Measurements from ENCODE around the gene PTPRN2.

The PTPRN2 gene

GRCh38 chr7:157540606-157541294 is 1046.9 kb downstream of the PTPRN2 start:
- no peak overlapping the region for H3K4me3 ChIP-seq (ENCODE audit: low read depth, low read length)
- no peak for DNase-seq (ENCODE audit: low read depth)
- TF ChIP-seq, protein P1, sequence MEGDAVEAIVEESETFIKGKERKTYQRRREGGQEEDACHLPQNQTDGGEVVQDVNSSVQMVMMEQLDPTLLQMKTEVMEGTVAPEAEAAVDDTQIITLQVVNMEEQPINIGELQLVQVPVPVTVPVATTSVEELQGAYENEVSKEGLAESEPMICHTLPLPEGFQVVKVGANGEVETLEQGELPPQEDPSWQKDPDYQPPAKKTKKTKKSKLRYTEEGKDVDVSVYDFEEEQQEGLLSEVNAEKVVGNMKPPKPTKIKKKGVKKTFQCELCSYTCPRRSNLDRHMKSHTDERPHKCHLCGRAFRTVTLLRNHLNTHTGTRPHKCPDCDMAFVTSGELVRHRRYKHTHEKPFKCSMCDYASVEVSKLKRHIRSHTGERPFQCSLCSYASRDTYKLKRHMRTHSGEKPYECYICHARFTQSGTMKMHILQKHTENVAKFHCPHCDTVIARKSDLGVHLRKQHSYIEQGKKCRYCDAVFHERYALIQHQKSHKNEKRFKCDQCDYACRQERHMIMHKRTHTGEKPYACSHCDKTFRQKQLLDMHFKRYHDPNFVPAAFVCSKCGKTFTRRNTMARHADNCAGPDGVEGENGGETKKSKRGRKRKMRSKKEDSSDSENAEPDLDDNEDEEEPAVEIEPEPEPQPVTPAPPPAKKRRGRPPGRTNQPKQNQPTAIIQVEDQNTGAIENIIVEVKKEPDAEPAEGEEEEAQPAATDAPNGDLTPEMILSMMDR (IDR thresholded peaks at IDR 0.05; ENCODE audit: low read depth, low read length, missing control alignments) = no peak

GRCh38 chr7:157540020-157540419 is 1047.6 kb downstream of the PTPRN2 start:
- no peak overlapping the region for H3K4me3 ChIP-seq (ENCODE audit: low read depth, low read length)
- TF ChIP-seq, protein P1 (IDR thresholded peaks at IDR 0.05; ENCODE audit: low read depth, low read length, missing control alignments) = no peak
- DNase-seq (ENCODE audit: low read depth) = no peak

DNA sequence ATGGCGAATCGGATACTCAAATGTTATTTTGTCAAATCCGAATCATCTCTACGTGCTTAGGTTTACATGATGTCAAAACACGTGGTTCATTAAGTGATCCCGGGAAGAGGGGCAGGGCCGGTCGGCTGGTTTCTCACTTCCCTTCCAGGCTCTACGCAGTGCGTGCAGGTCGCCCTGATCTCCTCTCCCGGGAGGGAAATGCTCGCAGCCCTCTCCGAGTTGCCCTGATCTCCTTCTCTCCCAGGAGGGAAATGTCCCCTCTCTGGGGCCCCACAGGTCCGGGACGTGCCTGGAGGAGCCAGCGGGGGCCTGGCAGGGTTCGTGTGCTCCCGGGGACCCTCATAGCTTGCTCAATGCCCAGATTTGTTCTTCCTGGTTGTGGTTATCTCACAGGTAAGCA is 1048.1 kb downstream of the PTPRN2 start:
- H3K4me3 ChIP-seq (ENCODE audit: low read depth, low read length) = no peak overlapping the region
- TF ChIP-seq, protein P1 (IDR thresholded peaks at IDR 0.05; ENCODE audit: low read depth, low read length, missing control alignments) = no peak
- DNase-seq (ENCODE audit: low read depth) = no peak

DNA sequence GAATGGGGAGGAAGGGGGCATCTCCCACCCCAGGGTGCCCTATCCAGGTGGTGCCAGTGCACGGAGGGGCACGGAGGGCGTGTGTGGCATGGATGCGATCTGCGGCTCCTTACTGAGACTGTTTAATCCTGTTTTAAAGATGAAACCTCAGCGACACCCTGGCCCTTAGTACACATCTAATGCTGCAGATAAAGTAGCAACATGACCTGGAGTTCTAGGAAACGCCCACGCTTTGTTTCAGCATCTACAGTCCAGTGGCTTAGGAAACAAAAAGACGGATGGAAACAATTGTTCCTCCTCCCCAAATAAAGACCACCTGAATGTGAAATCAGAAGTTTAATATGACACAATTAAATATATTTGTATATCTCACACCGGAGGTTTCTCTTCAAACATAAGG is 1048.9 kb downstream of the PTPRN2 start:
- no peak for DNase-seq (ENCODE audit: low read depth)
- TF ChIP-seq, protein P1 (IDR thresholded peaks at IDR 0.05; ENCODE audit: low read depth, low read length, missing control alignments) = no peak
- H3K4me3 ChIP-seq (ENCODE audit: low read depth, low read length) = no peak overlapping the region

GRCh38 chr7:157538321-157538720 is 1049.3 kb downstream of the PTPRN2 start:
- TF ChIP-seq, protein P1 (IDR thresholded peaks at IDR 0.05; ENCODE audit: low read depth, low read length, missing control alignments) = no peak
- DNase-seq (ENCODE audit: low read depth) = no peak
- H3K4me3 ChIP-seq (ENCODE audit: low read depth, low read length) = no peak overlapping the region

DNA sequence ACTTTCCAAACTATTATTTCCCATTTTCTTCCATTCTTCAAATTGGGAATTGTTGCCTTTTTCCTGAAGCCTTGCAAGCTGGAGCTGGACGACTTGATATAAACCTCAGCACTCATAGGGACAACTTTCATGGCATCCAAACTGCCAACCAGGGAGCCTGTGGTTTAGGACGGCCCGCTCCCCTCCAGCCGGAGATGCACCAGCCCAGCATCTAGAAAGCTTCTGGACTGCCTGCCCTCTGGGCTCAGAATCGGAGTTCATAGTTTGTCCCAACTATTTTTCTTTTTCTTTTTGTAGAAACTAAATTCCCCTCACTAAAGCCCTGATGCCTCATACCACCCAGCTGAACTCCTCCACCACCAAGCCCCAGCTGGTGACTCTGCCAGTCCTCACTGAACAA is 1050.6 kb downstream of the PTPRN2 start:
- TF ChIP-seq, protein P1 (IDR thresholded peaks at IDR 0.05; ENCODE audit: low read depth, low read length, missing control alignments) = no peak
- H3K4me3 ChIP-seq (ENCODE audit: low read depth, low read length) = no peak overlapping the region
- DNase-seq (ENCODE audit: low read depth) = no peak

GRCh38 chr7:157532068-157532467 is 1055.6 kb downstream of the PTPRN2 start:
- DNase-seq (ENCODE audit: low read depth) = no peak
- no peak overlapping the region for H3K4me3 ChIP-seq (ENCODE audit: low read depth, low read length)
- TF ChIP-seq, protein P1 (IDR thresholded peaks at IDR 0.05; ENCODE audit: low read depth, low read length, missing control alignments) = no peak
